Mesodermal cell (in vitro differentiated cells): ENCODE data around the gene ITGB3BP.
"Not testable (repeated sequence)": the region's sequence is repeated elsewhere in the genome, so short reads cannot be mapped to it uniquely, and the experiment has no call there.

Experiments
- H3K27ac ChIP-seq: 2 replicates; pipeline ENCODE4 v1.7.0; 2013; ENCODE audit warnings: mild to moderate bottlenecking, low read depth, low read length, moderate library complexity; ENCODE audit not compliant: severe bottlenecking
- H3K36me3 ChIP-seq: 2 replicates; pipeline ENCODE4 v1.7.1; 2013; ENCODE audit warnings: mild to moderate bottlenecking, low read length, moderate library complexity; ENCODE audit not compliant: control insufficient read depth, insufficient read depth
- H3K4me1 ChIP-seq: one replicate; pipeline ENCODE4 v1.7.1; 2013; ENCODE audit warnings: mild to moderate bottlenecking, low read length; ENCODE audit not compliant: insufficient read depth, control insufficient read depth, poor library complexity, severe bottlenecking
- H3K4me3 ChIP-seq: 2 replicates; pipeline ENCODE4 v1.7.0; 2013; ENCODE audit warnings: low read length, control low read depth, mild to moderate bottlenecking; ENCODE audit not compliant: insufficient read depth, poor library complexity, severe bottlenecking; ENCODE audit errors: extremely low read depth
- H3K9me3 ChIP-seq: 2 replicates; pipeline ENCODE4 v1.7.1; 2013; ENCODE audit warnings: mild to moderate bottlenecking, low read length, moderate library complexity; ENCODE audit not compliant: control insufficient read depth
- WGBS, 2 experiments: methylation state at CpG; one replicate each; pipeline ENCODE4 v1.1.5; 2013; ENCODE audit warnings: missing lambda C conversion rate in 2 of 2; ENCODE audit not compliant: insufficient coverage in 2 of 2; 5-methylcytosine and 5-hydroxymethylcytosine counted together

Gene ITGB3BP

DNA sequence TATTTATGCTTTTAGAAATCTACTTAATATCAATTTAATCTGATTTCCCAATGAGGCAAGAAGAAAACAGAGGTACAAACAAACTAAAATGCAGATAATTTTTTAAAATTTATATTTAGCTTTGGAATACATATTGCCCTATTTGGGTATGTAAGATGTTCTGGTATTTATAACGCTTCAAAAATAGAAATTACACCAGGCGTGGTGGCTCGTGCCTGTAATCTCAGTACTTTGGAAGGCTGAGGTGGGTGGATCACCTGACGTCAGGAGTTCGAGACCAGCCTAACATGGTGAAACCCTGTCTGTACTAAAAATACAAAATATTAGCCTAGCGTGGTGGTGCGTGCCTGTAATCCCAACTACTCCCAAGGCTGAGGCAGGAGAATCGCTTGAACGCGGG is 13.3 kb downstream of the ITGB3BP start:
- Histone ChIP-seq H3K4me3 (no peak overlapping the region), H3K36me3 (peaks cover 17% of the 10 kb centered on the region), H3K4me1 (no peaks in the 10 kb centered on the region), H3K9me3 (no peaks in the 10 kb centered on the region), H3K27ac (no peak overlapping the region)
- 92 to 95% methylated on average over 6 to 8 of the region's 10 CpGs for WGBS, 2 experiments

DNA sequence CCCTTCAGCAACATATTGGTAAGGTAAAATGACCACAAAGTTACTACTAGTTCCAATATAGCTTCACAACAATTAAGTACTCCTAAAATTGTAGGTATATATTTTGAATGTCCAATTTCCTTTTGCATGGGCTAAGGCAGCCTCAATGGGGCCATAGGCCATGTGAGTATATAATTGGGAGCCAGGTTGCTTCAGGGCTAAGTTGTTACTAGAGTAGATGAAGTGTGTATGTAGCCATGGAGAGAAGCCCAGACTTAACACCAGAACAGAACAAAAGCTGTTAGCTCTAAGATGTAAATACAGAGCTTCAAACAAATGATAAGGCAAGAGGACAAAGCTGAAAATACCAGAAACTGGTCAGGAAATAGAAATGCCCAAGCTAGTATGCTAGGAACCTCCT is 16.2 kb downstream of the ITGB3BP start:
- no peaks in the 10 kb centered on the region for H3K9me3 ChIP-seq
- no peak overlapping the region for H3K27ac ChIP-seq

DNA sequence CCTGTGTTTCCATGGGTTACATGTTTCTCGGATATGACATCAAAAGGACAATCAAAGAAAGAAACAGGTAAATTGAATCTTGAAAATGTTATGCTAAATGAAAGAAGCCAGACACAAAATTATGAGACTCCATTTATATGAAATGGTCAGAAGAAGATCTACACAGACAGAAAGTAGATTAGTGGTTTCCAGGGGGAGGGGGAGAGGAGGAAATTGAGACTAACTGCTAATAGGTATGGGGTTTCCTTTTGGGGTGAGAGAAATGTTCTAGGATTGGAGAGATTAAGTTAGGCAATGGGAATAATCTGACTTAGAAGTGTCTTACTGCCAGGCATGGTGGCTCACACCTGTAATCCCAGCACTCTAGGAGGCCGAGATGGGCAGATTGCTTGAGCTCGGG is 21.8 kb downstream of the ITGB3BP start:
- no peaks in the 10 kb centered on the region for H3K9me3 ChIP-seq
- no peaks in the 10 kb centered on the region for H3K4me1 ChIP-seq
- H3K4me3 ChIP-seq = no peak overlapping the region
- H3K36me3 ChIP-seq = peaks cover 5% of the 10 kb centered on the region
- no peak overlapping the region for H3K27ac ChIP-seq
- 92 to 95% methylated on average over 2 to 3 of the region's 3 CpGs for WGBS, 2 experiments

More for the DNA sequence above, 16.2 kb downstream of the ITGB3BP start:
- Histone ChIP-seq H3K36me3 (peaks cover 17% of the 10 kb centered on the region), H3K4me1 (no peaks in the 10 kb centered on the region), H3K4me3 (no peak overlapping the region)

DNA sequence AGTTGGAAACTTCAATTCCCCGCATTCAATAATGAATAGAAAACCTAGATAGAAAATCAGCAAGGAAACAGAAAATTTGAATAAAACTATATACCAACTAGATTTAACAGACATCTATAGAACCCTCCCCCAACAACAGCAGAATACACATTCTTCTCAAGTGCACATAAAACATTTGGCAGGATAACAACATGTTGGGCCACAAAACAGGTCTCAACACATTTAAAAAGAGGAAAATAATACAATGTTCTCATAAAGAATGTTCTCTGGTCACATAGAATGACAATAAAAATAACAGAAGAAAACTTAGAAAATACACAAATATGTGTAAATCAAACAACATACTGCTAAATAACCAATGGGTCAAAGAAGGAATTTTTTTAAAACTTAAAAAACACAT is 24.9 kb downstream of the ITGB3BP start:
- WGBS, 2 experiments = no CpG with 5 or more reads among the region's 1 CpG
- no peaks in the 10 kb centered on the region for H3K36me3 ChIP-seq
- H3K9me3 ChIP-seq = no peaks in the 10 kb centered on the region
- no peaks in the 10 kb centered on the region for H3K4me1 ChIP-seq
- H3K4me3 ChIP-seq = no peak overlapping the region
- no peak overlapping the region for H3K27ac ChIP-seq

DNA sequence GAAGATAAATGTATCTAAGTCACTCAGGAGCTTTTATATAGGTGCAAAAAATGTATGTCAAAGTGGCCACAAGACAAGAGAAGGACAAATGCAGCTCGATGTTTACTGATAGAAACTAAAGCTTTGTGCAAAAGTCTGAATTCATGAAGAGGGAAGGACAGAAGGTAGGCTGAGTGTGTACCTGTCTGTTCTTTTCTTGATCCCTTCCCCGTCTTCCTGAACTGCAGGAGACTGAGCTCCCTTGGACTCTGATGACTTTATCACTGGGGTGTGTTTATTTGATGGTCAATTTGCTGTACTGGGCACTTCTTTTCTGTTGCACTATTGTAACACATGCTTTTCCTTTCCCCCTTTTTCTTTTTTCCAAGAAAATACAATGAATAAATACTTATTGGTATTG is 25.4 kb downstream of the ITGB3BP start:
- Histone ChIP-seq H3K9me3 (no peaks in the 10 kb centered on the region), H3K36me3 (no peaks in the 10 kb centered on the region), H3K27ac (no peak overlapping the region), H3K4me3 (no peak overlapping the region), H3K4me1 (no peaks in the 10 kb centered on the region)
- 93 to 100% methylated on average over 1 of the region's 2 CpGs for WGBS, 2 experiments

DNA sequence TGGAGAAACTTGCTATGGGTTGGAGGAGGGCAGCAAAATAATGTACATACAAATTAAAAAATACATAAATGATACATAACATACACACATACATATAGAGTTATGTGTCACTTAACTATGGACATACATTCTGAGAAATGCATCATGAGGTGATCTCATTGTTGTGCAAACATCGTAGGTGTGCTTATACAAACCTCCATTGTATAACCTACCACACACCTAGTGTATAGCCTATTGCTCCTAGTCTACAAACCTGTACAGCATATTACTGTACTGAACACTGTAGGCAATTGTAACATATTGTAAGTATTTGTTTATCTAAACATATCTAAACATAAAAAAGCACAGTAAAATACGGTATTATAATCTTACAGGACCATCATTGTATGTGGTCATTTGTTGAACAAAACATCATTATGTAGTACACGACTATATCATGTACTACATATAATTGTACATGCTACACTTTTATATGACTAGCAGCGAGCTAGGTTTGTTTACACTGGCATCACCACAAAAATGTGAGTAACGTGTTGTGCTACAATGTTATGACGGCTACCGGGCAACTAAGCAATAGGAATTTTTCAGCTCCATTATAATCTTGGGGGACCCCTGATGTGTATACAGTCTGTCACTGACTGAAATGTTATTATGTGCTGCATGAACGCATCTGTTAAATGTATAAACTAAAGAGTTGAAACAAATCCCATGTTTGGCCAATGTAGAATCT is 35.5 kb downstream of the ITGB3BP start:
- whole genome bisulfite sequencing, 2 experiments = 98% methylated on average over 4 of the region's 8 CpGs
- H3K4me3 ChIP-seq = no peak overlapping the region
- no peak overlapping the region for H3K27ac ChIP-seq
- no peaks in the 10 kb centered on the region for H3K4me1 ChIP-seq
- no peaks in the 10 kb centered on the region for H3K36me3 ChIP-seq
- no peaks in the 10 kb centered on the region for H3K9me3 ChIP-seq

DNA sequence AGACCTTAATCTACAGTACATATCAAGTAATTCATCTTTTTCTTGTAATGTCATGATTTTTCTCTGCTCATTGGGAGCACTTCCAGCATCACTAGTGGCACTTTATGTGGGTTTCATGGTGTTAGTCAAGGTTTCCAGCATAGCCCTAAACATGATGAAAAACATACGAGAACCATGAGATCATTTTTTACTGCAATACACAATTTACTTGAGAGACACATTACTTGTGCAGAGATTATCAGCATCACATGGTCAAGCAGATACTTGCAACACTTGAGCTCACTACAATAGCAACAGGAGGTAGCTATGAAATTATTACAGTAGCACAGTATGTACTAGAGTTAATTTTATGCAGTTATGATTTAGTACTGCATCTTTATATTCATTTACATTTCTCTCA is 36.4 kb downstream of the ITGB3BP start:
- Histone ChIP-seq H3K27ac (no peak overlapping the region), H3K4me3 (no peak overlapping the region)
- 80% methylated on average over 1 of the region's 1 CpG; no CpG with 5 or more reads in 1 of the 2 experiments for WGBS, 2 experiments

DNA sequence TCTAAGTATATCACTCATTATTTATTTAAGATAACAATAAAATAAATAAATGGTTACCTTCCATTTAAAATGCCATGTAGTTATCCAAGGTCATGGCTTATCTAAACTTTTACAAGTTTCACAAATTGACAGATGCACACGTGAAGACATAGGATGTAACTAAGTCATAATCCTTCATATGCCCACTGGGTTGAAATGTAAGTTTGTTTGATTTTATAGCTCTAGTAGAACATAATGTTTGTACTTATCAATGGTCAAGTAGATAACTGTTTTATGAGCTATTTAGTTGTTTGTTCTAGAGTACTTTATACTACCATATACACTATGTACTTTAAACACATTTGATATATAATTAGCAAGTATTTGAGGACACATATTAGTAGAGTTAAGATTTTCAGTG is 43.0 kb downstream of the ITGB3BP start:
- WGBS, 2 experiments = 100% methylated on average over 1 of the region's 1 CpG; no CpG with 5 or more reads in 1 of the 2 experiments
- no peaks in the 10 kb centered on the region for H3K9me3 ChIP-seq

More for the DNA sequence above, 36.4 kb downstream of the ITGB3BP start:
- Histone ChIP-seq H3K9me3 (no peaks in the 10 kb centered on the region), H3K36me3 (no peaks in the 10 kb centered on the region), H3K4me1 (no peaks in the 10 kb centered on the region)

DNA sequence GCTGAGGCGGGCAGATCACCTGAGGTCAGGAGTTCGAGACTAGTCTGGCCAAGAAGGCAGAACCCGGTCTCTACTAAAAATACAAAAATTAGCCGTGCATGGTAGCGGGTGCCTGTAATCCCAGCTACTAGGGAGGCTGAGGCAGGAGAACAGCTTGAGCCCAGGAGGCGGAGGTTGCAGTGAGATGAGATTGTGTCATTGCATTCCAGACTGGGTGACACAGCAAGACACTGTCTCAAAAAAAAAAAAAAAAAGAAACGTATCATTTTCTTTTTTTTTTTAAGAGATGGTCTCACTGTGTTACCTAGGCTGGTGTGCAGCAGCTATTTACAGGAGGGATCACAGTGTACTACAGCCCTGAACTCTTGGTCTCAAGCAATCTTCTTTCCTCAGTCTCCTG is 47.3 kb downstream of the ITGB3BP start:
- no peak overlapping the region for H3K4me3 ChIP-seq
- peaks cover 15% of the 10 kb centered on the region for H3K36me3 ChIP-seq
- no peaks in the 10 kb centered on the region for H3K9me3 ChIP-seq
- H3K27ac ChIP-seq = no peak overlapping the region
- 96 to 98% methylated on average over 4 of the region's 7 CpGs for WGBS, 2 experiments
- no peaks in the 10 kb centered on the region for H3K4me1 ChIP-seq

More for the DNA sequence above, 43.0 kb downstream of the ITGB3BP start:
- H3K36me3 ChIP-seq = peaks cover 8% of the 10 kb centered on the region
- H3K4me3 ChIP-seq = no peak overlapping the region
- no peak overlapping the region for H3K27ac ChIP-seq
- H3K4me1 ChIP-seq = no peaks in the 10 kb centered on the region

DNA sequence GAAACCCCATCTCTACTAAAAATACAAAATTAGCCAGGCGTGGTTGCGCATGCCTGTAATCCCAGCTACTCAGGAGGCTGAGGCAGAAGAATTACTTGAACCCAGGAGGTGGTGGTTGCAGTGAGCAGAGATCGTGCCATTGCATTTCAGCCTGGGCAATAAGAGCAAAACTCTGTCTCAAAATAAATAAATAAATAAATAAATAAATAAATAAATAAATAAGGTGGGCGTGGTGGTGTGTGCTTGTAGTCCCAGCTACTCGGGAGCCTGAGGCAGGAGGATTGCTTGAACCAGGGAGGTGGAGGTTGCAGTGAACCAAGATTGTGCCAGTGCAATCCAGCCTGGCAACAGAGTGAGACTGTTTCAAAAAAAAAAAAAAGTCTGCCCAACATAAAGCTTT is 54.3 kb downstream of the ITGB3BP start:
- WGBS, 2 experiments = 94 to 100% methylated on average over 4 of the region's 5 CpGs
- not testable (repeated sequence) for H3K27ac ChIP-seq, H3K9me3 ChIP-seq, H3K36me3 ChIP-seq, H3K4me1 ChIP-seq, H3K4me3 ChIP-seq

DNA sequence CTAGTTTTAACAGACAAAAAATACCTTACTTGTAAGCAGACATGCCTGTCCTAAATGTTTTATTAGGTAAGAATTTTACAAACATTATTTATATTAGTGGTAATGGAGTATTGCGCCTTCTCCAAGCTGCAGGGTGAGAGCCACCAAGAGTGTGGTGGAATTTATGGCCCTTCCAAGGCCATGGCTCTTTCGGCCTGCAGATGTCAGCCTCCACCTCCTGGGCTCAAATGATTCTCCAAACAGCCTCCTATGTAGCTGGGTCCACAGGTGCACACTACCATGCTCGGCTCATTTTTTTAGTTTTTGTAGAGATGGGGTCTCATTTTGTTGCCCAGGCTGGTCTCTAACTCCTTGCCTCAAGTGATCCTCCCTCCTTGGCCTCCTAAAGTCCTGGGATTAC is 56.3 kb downstream of the ITGB3BP start:
- peaks cover 5% of the 10 kb centered on the region for H3K36me3 ChIP-seq
- no peaks in the 10 kb centered on the region for H3K4me1 ChIP-seq
- H3K9me3 ChIP-seq = peaks cover 12% of the 10 kb centered on the region
- WGBS, 2 experiments = 80% methylated on average over 1 of the region's 3 CpGs; no CpG with 5 or more reads in 1 of the 2 experiments
- no peak overlapping the region for H3K4me3 ChIP-seq
- no peak overlapping the region for H3K27ac ChIP-seq
